K562 (cell line): ENCODE results near the gene TERC. TPM values are rescaled to one million over a fixed set of nuclear protein-coding genes. Genes with fewer than 3 reads are reported as not detected.

Source experiments
- FOXA3 ChIP-seq, 2 experiments: fragments of 450-650 bp in 1 of 2; sonication (generic) in 1 of 2; formaldehyde crosslinking; IDR thresholded peaks in 1 of 2; conservative IDR thresholded peaks in 1 of 2; 2 replicates each; pipeline versions ENCODE4 v1.4.0 to v1.8.0; 2020 to 2022; ENCODE audit warnings: mild to moderate bottlenecking in 2 of 2, missing genetic modification reagents in 1 of 2
- MGA ChIP-seq: fragments of 450-650 bp; IDR thresholded peaks from 2 replicates; pipeline ENCODE4 v1.6.1; 2016; ENCODE audit warnings: mild to moderate bottlenecking, moderate library complexity
- ZBTB2 ChIP-seq: fragments of 450-650 bp; IDR thresholded peaks from 2 replicates; pipeline ENCODE4 v1.6.1; 2016; ENCODE audit warnings: antibody characterized with exemption
- polyA plus RNA-seq, 8 experiments: library from polyadenylated mRNA; depleted of rRNA in 4 of 8; stranded (reverse) in 5 of 8; unstranded in 3 of 8; fragments of >200 nt; fragmentation: Nextera tagmentation in 2 of 8; fragmentation: Illumina TruSeq in 1 of 8; extraction: Ambion mirVana in 2 of 8; extraction: Trizol in 1 of 8; gene quantifications; 2 replicates each; pipeline versions ENCODE4 v1.2.1 to v1.2.3, GENCODE V29; 2011 to 2014; ENCODE audit warnings: inconsistent platforms in 1 of 8, missing spikeins in 1 of 8
- total RNA-seq, 7 experiments: library from RNA; depleted of rRNA in 6 of 7; stranded (reverse); fragments of >200 nt in 6 of 7; fragmentation: Illumina TruSeq in 2 of 7; extraction: Trizol in 2 of 7; gene quantifications; 2 replicates each; pipeline versions ENCODE4 v1.2.1 to v1.2.3, GENCODE V29; 2011 to 2021; ENCODE audit warnings: low replicate concordance in 1 of 7
- TF ChIP-seq, protein P1 (sequence below): fragments of 250-450 bp; sonication (Bioruptor Pico); IDR thresholded peaks from 2 replicates; pipeline ENCODE4 v1.4.0; 2020; ENCODE audit warnings: mild to moderate bottlenecking, moderate library complexity
- TF ChIP-seq, protein P2 (sequence below): fragments of 250-450 bp; sonication (Bioruptor Pico); IDR thresholded peaks from 2 replicates; pipeline ENCODE4 v1.6.1; 2021; ENCODE audit warnings: mild to moderate bottlenecking

The TERC gene
- total and polyA plus RNA-seq, 9 of the 15 experiments (the other 6 are each of a cell fraction or from before 2014, with no cell fraction given): 0.77 to 234 (median 27.9) TPM; not detected in 3

DNA sequence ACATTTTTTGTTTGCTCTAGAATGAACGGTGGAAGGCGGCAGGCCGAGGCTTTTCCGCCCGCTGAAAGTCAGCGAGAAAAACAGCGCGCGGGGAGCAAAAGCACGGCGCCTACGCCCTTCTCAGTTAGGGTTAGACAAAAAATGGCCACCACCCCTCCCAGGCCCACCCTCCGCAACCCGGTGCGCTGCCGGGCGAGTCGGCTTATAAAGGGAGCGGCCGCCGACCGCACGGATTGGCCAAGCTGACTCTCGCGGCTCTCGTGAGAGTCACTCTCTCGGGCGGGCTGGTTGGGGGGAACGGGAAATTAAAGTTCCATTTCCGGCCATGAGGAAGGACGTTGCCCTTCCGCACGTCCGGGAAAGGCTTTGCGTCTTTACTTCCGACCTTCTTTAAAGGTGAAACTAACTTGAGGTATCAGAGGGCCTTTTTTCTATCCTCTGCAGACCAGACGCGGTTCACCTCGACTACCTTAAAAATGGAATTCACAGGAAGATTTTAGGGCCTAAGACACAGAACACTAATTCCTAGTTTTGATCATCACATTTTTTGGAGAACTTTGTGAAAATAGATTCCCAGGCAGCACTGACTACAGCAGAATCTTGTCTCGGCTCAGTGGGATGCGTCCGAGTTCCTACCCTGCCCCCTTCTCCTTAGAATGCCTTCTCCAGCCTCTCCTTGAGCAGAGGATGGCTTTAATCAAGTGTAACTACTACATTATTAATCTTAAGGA is at the start of gene TERC (continued):
- TF ChIP-seq, protein P1, sequence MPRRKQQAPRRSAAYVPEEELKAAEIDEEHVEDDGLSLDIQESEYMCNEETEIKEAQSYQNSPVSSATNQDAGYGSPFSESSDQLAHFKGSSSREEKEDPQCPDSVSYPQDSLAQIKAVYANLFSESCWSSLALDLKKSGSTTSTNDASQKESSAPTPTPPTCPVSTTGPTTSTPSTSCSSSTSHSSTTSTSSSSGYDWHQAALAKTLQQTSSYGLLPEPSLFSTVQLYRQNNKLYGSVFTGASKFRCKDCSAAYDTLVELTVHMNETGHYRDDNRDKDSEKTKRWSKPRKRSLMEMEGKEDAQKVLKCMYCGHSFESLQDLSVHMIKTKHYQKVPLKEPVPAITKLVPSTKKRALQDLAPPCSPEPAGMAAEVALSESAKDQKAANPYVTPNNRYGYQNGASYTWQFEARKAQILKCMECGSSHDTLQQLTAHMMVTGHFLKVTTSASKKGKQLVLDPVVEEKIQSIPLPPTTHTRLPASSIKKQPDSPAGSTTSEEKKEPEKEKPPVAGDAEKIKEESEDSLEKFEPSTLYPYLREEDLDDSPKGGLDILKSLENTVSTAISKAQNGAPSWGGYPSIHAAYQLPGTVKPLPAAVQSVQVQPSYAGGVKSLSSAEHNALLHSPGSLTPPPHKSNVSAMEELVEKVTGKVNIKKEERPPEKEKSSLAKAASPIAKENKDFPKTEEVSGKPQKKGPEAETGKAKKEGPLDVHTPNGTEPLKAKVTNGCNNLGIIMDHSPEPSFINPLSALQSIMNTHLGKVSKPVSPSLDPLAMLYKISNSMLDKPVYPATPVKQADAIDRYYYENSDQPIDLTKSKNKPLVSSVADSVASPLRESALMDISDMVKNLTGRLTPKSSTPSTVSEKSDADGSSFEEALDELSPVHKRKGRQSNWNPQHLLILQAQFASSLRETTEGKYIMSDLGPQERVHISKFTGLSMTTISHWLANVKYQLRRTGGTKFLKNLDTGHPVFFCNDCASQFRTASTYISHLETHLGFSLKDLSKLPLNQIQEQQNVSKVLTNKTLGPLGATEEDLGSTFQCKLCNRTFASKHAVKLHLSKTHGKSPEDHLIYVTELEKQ (CRISPR knock-in tag): no peak
- TF ChIP-seq ZBTB2 (no peak), MGA (no peak), FOXA3 (CRISPR knock-in tag; conservative IDR thresholded peaks at IDR 0.05 in 1 of 2, IDR thresholded peaks at IDR 0.05 in 1 of 2) (no peak)
- TF ChIP-seq, protein P2, sequence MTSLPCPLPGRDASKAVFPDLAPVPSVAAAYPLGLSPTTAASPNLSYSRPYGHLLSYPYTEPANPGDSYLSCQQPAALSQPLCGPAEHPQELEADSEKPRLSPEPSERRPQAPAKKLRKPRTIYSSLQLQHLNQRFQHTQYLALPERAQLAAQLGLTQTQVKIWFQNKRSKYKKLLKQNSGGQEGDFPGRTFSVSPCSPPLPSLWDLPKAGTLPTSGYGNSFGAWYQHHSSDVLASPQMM: no peak
